ENCODE results near the gene CDKN1C. TPM values are rescaled to one million over a fixed set of nuclear protein-coding genes. Genes with fewer than 3 reads are reported as not detected.

Gene CDKN1C
- total RNA-seq, 1 donor from 2014 or later, result 268 TPM

DNA sequence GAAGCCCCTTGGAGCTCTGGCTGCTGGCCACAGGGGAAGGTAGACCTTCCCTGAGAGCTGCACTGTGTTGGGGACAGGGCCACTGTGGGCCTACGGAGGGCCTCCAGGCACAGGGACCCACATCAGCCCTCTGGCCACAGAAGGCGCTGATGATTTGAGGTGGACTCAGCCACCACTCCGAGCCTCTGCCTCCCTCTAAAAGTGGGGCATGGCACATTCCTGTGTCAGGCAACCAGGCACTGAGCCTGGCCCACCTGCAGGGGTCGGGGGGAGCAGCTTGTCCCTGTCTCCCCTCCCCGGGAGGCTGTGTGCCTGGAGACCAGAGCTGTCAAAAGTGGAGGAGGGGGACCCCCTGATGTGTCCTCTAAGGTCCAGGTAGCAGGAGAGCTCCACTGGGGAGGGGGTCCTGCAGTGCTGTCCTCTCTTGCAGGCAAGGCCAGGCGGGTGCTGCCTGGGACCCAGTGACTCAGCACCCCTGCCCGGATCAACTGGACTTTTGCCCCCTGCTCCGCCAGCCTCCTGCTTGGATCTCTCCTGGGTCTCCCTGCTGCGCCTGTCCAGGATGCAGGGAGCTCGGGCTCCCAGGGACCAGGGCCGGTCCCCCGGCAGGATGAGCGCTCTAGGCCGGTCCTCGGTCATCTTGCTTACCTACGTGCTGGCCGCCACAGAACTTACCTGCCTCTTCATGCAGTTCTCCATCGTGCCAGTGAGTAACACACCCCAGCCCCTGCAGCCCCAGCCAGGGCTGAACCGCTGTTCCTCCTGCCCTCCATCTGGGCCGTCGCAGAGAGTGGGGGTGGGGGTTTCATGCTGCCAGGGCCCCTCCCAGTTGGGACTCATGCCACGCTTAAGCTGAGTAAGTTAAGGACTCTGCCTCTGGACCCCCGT is 17.5 kb upstream of the CDKN1C start:
- Mint-ChIP-seq H3K27me3 (peaks cover 56% of the 10 kb centered on the region), H3K36me3 (ENCODE audit: insufficient read depth) (peaks cover 3% of the 10 kb centered on the region), H3K9me3 (ENCODE audit: low read depth) (peaks cover 9% of the 10 kb centered on the region), H3K27ac (no peak overlapping the region), H3K4me1 (ENCODE audit: low read depth) (no peaks in the 10 kb centered on the region), H3K4me3 (ENCODE audit: low read depth) (peak overlapping the region; percentile 58)
- TF ChIP-seq, protein P1, sequence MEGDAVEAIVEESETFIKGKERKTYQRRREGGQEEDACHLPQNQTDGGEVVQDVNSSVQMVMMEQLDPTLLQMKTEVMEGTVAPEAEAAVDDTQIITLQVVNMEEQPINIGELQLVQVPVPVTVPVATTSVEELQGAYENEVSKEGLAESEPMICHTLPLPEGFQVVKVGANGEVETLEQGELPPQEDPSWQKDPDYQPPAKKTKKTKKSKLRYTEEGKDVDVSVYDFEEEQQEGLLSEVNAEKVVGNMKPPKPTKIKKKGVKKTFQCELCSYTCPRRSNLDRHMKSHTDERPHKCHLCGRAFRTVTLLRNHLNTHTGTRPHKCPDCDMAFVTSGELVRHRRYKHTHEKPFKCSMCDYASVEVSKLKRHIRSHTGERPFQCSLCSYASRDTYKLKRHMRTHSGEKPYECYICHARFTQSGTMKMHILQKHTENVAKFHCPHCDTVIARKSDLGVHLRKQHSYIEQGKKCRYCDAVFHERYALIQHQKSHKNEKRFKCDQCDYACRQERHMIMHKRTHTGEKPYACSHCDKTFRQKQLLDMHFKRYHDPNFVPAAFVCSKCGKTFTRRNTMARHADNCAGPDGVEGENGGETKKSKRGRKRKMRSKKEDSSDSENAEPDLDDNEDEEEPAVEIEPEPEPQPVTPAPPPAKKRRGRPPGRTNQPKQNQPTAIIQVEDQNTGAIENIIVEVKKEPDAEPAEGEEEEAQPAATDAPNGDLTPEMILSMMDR (IDR thresholded peaks at IDR 0.05; ENCODE audit: unreplicated experiment), result no peak
- DNase-seq (ENCODE audit: low spot score, unreplicated experiment), result no peak

DNA sequence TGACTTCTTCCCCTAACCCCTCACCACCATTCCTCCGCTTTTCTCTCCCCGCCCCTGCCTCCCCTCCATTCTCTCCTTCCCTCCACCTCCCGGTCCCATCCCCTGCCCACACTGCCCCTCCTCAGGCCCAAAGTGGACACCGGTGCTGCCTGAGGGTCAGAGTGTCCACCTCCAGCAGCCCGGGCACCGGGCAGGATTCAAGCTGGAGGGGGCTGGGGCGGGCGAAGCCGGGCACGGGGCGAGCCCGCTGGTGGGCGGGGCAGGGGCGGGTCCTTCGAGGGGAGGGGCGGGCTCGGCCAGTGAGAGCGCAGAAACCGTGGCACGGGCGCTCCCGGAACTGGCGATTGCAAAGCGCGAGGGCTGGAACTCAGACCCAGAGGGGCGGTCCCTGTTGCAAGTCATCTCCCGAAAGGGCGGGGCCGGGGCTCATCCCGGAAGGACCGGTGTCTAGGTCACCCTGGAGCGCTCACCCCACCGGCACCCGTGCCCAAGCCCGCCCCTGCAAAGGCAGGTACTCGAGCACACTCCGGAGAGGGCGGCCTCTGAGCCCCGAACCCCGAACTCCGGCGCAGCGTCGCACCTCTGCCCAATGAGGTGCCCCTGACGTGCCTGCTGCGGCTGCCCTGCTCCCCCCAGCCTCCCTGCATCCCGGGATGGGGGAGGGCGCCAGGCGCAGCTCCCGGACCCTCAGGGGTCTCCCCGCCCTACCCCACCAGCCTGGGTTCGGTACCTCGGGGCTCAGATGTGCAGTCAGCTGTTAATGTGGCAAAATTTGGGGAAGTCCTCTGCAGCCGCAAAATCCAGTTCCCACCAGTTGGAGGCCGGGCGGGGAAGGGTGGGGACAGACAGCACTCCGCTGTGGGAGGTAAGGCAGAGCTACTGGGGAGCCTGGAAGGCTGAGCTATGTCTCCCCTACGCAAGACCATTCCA is 16.5 kb upstream of the CDKN1C start:
- H3K4me3 Mint-ChIP-seq (ENCODE audit: low read depth), result peak overlapping the region; percentile 64
- no peak overlapping the region for H3K27ac Mint-ChIP-seq
- peaks cover 3% of the 10 kb centered on the region for H3K36me3 Mint-ChIP-seq (ENCODE audit: insufficient read depth)
- H3K9me3 Mint-ChIP-seq (ENCODE audit: low read depth), result peaks cover 9% of the 10 kb centered on the region
- DNase-seq (ENCODE audit: low spot score, unreplicated experiment), result peak; percentile 46
- no peaks in the 10 kb centered on the region for H3K4me1 Mint-ChIP-seq (ENCODE audit: low read depth)
- TF ChIP-seq, protein P1 (IDR thresholded peaks at IDR 0.05; ENCODE audit: unreplicated experiment), result no peak
- H3K27me3 Mint-ChIP-seq, result peaks cover 58% of the 10 kb centered on the region

DNA sequence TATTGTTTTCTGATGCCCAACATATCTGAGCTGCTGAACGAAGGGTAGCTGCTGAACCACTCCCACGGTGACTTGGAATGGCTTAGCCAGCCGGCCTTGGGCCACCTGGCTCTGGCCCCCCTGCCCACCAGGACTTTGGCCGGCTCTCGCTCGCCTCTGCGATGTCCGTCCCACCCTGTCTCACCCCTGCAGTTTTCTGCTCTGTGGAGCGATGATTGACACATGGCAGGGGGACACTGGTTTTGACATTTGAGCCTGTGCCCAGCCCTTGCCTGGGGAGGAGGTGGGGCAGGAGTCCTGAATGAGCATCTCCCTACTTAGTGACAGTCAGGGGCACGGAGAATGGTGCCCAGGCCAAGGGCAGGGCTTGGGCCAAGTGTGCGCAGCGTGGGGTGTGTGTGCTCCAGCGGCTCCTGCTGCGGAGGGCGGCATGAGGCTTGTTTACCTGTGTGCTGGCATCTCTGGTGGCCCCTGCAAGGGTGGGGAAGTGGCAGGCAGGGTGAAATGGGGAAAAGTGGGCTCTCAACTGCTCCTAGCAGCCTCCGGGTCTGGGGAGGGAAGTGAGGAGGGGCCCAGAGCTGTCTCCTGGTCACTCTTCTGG is 15.7 kb upstream of the CDKN1C start:
- no peak overlapping the region for H3K27ac Mint-ChIP-seq
- peaks cover 9% of the 10 kb centered on the region for H3K9me3 Mint-ChIP-seq (ENCODE audit: low read depth)
- peaks cover 3% of the 10 kb centered on the region for H3K36me3 Mint-ChIP-seq (ENCODE audit: insufficient read depth)
- peak overlapping the region; percentile 48 for H3K4me3 Mint-ChIP-seq (ENCODE audit: low read depth)
- no peak for DNase-seq (ENCODE audit: low spot score, unreplicated experiment)
- TF ChIP-seq, protein P1 (IDR thresholded peaks at IDR 0.05; ENCODE audit: unreplicated experiment), result no peak
- H3K27me3 Mint-ChIP-seq, result peaks cover 58% of the 10 kb centered on the region
- no peaks in the 10 kb centered on the region for H3K4me1 Mint-ChIP-seq (ENCODE audit: low read depth)

DNA sequence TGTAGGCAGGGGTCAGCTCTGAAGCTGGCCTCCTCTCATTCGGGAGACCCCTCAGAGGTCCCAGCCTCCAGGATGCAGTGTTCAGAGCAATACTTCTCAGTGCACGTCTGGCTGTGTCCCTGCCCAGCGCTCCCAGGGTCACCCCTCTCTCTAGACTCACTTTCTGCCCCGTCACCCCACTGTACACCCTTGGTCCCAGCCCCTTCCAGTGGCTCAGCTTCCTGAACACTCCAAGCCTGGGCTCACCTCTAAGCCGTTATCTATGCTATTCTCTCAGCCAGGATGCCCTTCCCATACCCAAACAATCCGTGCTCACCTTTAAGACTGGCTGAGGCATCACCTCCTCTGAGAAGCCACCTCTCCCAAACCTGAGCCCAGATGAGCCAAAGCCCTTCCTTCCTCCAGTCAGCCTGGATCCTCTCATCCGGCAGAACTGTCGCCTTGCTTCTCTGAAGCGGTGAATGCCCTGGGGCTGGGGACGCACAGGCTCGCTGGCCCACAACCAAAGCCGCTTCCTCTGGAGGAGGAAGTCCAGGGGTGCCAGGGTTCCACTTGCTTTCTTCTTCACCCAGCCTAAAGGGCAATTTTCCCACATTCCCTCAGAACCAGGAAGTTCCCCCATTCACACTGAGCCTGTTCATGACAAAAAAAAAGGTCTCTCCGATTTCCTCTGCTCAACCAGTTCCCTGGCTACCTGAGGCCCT is 13.7 kb upstream of the CDKN1C start:
- DNase-seq (ENCODE audit: low spot score, unreplicated experiment), result no peak
- Mint-ChIP-seq H3K27me3 (peaks cover 53% of the 10 kb centered on the region), H3K36me3 (ENCODE audit: insufficient read depth) (no peaks in the 10 kb centered on the region), H3K4me3 (ENCODE audit: low read depth) (no peak overlapping the region), H3K9me3 (ENCODE audit: low read depth) (no peaks in the 10 kb centered on the region), H3K27ac (no peak overlapping the region), H3K4me1 (ENCODE audit: low read depth) (no peaks in the 10 kb centered on the region)
- TF ChIP-seq, protein P1 (IDR thresholded peaks at IDR 0.05; ENCODE audit: unreplicated experiment), result no peak

Data from progenitor cell of endocrine pancreas (in vitro differentiated cells).